Left ventricle myocardium inferior (tissue), 1 donor: ENCODE data around the gene ZFYVE27. TPM values are rescaled to one million over a fixed set of nuclear protein-coding genes. Genes with fewer than 3 reads are reported as not detected.
"Not testable (repeated sequence)": the region's sequence is repeated elsewhere in the genome, so short reads cannot be mapped to it uniquely, and the experiment has no call there.

Experiments
- DNase-seq: peaks from one replicate; pipeline ENCODE4 v3.0.0-alpha.2; 2020
- H3K27ac ChIP-seq: fragments of 200-600 bp; replicated peaks from 2 replicates; pipeline ENCODE4 v1.8.0; 2021
- H3K27me3 ChIP-seq: fragments of 200-600 bp; 2 replicates; pipeline ENCODE4 v1.8.0; 2021; ENCODE audit warnings: low read depth
- H3K36me3 ChIP-seq: fragments of 200-600 bp; 2 replicates; pipeline ENCODE4 v1.8.0; 2021
- H3K4me1 ChIP-seq: fragments of 200-600 bp; 2 replicates; pipeline ENCODE4 v1.8.0; 2021
- H3K4me3 ChIP-seq: fragments of 200-600 bp; 2 replicates; pipeline ENCODE4 v1.8.0; 2021; ENCODE audit warnings: mild to moderate bottlenecking, moderate library complexity
- H3K9me3 ChIP-seq: fragments of 200-600 bp; replicated peaks from 2 replicates; pipeline ENCODE4 v1.8.0; 2021
- intact Hi-C: fragments of 100-400 bp; cut with micrococcal nuclease; formaldehyde crosslinking; loops from one replicate; pipeline ENCODE4 v1.11.0; 2022
- long read RNA-seq: library from polyadenylated mRNA; unstranded; transcript quantifications from one replicate; pipeline ENCODE4 v2.0.0, GENCODE V29; 2021
- total RNA-seq: library from RNA; stranded (reverse); fragmentation: NEBNext Ultra II Directional; extraction: Animal tissue kit (Norgen Biotek cat#: 25700); gene quantifications from one replicate; pipeline ENCODE4 v1.2.1, GENCODE V29; 2021
- TF ChIP-seq, protein P1 (sequence below): fragments of 200-600 bp; IDR thresholded peaks from 2 replicates; pipeline ENCODE4 v1.8.0; 2021; ENCODE audit warnings: antibody characterized with exemption, mild to moderate bottlenecking, borderline replicate concordance
- donor health status: DM: no; HTN: yes; CAD: no; lungs with severe emphysema.

ZFYVE27 gene, protein sequence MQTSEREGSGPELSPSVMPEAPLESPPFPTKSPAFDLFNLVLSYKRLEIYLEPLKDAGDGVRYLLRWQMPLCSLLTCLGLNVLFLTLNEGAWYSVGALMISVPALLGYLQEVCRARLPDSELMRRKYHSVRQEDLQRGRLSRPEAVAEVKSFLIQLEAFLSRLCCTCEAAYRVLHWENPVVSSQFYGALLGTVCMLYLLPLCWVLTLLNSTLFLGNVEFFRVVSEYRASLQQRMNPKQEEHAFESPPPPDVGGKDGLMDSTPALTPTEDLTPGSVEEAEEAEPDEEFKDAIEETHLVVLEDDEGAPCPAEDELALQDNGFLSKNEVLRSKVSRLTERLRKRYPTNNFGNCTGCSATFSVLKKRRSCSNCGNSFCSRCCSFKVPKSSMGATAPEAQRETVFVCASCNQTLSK
- 13.2 TPM for total RNA-seq
- long read RNA-seq, transcript ZFYVE27-203 (12 exons, 2,997 nt) = major isoform, 5 of 65 reads
- long read RNA-seq, partial matches to known transcripts = 7 of 65 reads
- long read RNA-seq, other reads (novel, unspliced or antisense) = 50 of 65 reads

DNA sequence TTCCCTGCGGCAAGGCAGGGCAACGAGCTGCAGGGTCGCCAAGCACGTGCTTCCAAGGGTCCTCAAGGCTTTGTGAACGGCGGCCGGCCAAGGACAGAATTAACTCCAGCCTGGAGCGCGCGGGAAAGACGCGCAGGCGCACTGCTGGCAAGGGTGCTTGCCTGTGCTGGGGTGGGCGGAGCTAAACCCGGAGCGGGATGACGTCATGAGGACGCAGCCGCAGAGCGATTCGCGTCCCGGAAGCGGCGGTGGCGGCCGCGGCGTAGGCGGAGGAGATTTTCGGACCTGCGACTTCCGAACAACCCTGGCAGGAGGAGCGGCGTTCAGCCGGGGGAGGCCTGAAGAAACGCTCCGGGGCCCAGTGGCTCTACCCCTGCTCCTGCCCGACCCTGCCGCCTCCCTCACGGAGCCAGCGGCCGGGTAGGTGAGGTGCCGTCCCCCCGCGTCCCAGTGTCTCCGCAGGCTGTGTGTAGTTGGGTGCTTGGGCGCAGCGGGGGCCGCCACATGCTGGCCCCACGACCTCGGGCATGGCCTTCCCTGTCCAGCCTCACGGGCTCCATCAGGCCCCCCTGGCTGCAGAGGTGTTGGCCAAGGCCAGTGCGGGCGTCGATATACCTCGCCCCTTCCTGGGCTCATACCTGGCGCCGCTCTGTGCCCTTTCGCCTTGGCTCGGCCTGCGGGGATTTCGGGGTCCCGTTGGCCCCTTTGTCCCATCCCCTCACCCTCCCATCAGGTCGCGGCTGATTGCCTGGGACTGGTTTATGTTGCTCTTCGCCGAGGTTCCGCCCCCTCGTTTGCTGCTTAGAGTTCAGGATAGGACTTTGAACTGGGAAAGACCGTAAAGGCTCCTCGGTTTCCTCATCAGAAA is at the start of gene ZFYVE27:
ZFYVE27 (plus strand) TSS at position 227 of the 868 bp plus-strand sequence. CDS start 1,350 bp downstream, outside the sequence.
- DNase-seq = peak; percentile 97
- TF ChIP-seq, protein P1, sequence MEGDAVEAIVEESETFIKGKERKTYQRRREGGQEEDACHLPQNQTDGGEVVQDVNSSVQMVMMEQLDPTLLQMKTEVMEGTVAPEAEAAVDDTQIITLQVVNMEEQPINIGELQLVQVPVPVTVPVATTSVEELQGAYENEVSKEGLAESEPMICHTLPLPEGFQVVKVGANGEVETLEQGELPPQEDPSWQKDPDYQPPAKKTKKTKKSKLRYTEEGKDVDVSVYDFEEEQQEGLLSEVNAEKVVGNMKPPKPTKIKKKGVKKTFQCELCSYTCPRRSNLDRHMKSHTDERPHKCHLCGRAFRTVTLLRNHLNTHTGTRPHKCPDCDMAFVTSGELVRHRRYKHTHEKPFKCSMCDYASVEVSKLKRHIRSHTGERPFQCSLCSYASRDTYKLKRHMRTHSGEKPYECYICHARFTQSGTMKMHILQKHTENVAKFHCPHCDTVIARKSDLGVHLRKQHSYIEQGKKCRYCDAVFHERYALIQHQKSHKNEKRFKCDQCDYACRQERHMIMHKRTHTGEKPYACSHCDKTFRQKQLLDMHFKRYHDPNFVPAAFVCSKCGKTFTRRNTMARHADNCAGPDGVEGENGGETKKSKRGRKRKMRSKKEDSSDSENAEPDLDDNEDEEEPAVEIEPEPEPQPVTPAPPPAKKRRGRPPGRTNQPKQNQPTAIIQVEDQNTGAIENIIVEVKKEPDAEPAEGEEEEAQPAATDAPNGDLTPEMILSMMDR = peak; percentile 16
- intact Hi-C loops = loop anchor here (10.0 kb wide), 1 partner anchor 52 kb away; the partner anchor contains the start of gene AVPI1
- Histone ChIP-seq H3K27ac (peak within 1 kb of the TSS; percentile 88), H3K36me3 (peaks cover 10% of the 10 kb centered on the region), H3K4me3 (peak within 1 kb of the TSS; percentile 92), H3K9me3 (no peaks in the 10 kb centered on the region), H3K4me1 (peaks cover 21% of the 10 kb centered on the region), H3K27me3 (no peaks in the 10 kb centered on the region)

DNA sequence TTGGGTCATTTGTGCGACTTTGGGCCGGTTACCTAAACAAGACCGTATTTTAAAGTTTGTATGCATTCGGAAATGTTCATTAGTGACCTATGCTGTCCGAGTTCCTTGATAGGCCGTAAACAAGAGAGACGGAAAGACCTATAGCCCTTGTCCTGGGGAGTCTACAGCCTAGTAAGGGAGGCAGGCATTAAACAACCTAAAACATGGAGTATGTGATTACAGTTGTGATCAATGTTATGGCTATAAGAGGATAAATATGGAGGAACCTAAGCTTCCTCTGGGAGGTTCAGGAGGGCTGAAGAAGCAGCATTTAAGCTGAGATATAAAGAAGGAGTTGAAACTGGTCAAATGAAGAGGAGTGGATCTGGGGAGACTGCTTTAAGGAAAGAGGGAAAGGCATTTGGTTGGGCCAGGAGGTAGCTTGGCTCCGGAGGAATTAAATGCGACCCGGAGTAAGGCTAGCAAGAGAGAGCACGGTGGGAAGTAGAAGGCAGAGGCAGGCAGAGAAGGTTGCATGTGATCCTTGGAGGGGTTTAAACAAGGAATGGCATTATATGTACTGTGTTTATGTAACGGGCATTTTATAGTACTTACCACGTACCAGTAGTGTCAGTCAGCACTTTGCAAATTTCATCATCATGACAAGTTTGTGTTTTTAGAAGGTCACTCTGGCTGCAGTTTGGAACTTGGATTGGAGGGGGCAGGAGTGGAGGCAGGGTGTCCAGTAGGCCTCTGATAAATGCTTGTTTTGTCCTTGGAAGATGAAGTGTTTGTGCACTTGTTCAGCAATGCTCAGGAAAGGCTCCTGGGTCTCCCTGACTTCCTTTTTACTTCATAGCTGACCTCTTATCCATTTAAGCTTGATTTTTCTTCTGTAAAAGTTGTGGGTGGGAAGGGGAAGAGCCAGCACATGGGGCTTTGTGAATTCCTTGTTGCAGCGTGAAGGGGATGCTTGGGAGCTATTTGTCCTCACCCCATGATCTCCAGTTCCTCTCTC is 48.8 kb upstream of the ZFYVE27 start:
- Histone ChIP-seq H3K36me3 (no peaks in the 10 kb centered on the region), H3K4me3 (peak overlapping the region; percentile 87), H3K4me1 (peaks cover 54% of the 10 kb centered on the region), H3K9me3 (peaks cover 4% of the 10 kb centered on the region), H3K27ac (peak overlapping the region; percentile 91), H3K27me3 (no peaks in the 10 kb centered on the region)
- intact Hi-C loops = loop anchor here (10.0 kb wide), 1 partner anchor 47 kb away; the partner anchor contains the start of gene ZFYVE27
- no peak for DNase-seq
- TF ChIP-seq, protein P1 = no peak

DNA sequence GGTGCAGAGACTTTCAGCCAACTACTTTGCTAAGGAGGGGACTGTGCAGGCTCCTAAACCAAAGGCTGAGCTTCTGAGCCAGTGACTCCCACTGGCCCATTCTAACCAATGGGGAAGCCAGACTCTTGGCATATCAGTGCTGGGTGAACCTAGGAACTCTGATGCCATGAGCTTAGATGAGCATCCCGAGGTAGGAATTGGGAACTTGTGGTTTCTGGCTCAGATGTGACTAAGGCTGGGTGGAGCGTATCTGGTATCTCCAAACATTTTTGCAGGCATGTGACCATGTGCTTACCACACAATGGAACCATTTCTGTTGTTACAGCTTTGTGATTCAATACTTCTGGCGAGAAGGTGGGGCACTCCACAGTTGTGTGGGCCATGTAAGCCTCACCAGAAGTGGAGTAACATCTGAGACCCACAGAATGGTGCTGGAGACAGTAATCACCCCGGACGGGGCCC is 47.3 kb upstream of the ZFYVE27 start:
- H3K27me3 ChIP-seq = no peaks in the 10 kb centered on the region
- H3K9me3 ChIP-seq = peaks cover 12% of the 10 kb centered on the region
- TF ChIP-seq, protein P1 = no peak
- intact Hi-C loops = loop anchor here (10.0 kb wide), 1 partner anchor 45 kb away; the partner anchor contains the start of gene ZFYVE27
- no peak for DNase-seq
- H3K27ac ChIP-seq = peak overlapping the region; percentile 91
- peaks cover 39% of the 10 kb centered on the region for H3K4me1 ChIP-seq
- no peak overlapping the region for H3K4me3 ChIP-seq
- no peaks in the 10 kb centered on the region for H3K36me3 ChIP-seq

DNA sequence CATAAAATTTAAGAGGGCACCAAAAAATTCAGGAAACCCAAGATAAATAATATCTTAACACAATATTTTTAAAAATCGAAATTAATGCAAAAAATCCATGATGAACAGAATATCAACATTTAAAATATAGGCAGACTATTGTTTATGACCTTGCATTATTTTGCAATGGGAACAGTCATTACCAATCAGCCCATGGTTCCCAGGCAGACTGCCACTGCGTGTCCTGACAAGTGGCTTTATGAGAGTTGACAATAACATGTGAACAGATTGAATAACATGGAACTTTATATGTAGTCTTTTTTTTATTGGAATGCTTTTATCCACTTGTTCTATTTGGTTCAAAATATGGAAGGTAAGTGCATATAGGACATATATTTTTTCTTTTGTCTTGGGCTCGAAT is 46.8 kb upstream of the ZFYVE27 start:
- DNase-seq = no peak
- intact Hi-C loops = no loop called here
- Histone ChIP-seq H3K36me3 (no peaks in the 10 kb centered on the region), H3K4me3 (no peak overlapping the region), H3K4me1 (peaks cover 33% of the 10 kb centered on the region), H3K27ac (no peak overlapping the region), H3K9me3 (peaks cover 12% of the 10 kb centered on the region), H3K27me3 (no peaks in the 10 kb centered on the region)
- TF ChIP-seq, protein P1 = no peak

DNA sequence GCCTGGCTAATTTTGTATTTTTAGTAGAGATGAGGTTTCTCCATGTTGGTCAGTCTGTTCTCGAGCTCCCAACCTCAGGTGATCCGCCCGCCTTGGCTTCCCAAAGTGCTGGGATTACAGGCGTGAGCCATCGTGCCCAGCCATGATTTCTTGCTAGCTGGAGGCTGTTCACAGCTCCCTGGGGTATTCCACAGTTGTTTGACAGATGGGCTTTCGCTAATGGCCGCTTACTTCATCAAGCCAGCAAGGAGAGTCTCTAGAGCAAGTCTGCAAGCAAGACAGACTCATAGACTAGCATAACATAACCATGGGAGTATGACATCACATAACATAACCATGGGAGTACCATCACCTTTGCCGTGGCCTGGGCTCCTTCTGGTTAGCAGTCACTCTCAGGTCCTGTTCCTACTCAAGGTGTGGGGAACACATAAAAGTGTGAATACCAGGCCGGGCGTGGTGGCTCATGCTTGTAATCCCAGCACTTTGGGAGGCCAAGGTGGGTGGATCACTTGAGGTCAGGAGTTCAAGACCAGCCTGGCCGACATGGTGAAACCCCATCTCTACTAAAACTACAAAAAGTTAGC is 38.8 kb upstream of the ZFYVE27 start:
- intact Hi-C loops, H3K9me3 ChIP-seq, H3K27me3 ChIP-seq, H3K36me3 ChIP-seq, H3K27ac ChIP-seq, H3K4me1 ChIP-seq, H3K4me3 ChIP-seq, DNase-seq: not testable (repeated sequence)
